PC-9 (cell line): Measurements from ENCODE around the gene NRP1. TPM values are rescaled to one million over a fixed set of nuclear protein-coding genes. Genes with fewer than 3 reads are reported as not detected.

Experiments used
- BruUV-seq: library from RNA; stranded (reverse); fragments of 400-500 nt; replicated peaks from 2 replicates; lab custom pipeline; 2021; lab: Mats Ljungman, UMichigan
- CTCF ChIA-PET: fragments of 300-600 bp; sonication (Branson Sonifier 250); formaldehyde crosslinking; loops from one replicate; lab custom pipeline; 2022; ENCODE audit warnings: antibody characterized with exemption; lab: Charles Lee
- POLR2A ChIA-PET: fragments of 300-600 bp; sonication (Branson Sonifier 250); formaldehyde crosslinking; loops from one replicate; lab custom pipeline; 2022; ENCODE audit warnings: antibody characterized with exemption; ENCODE audit not compliant: unreplicated experiment; lab: Charles Lee
- DNase-seq, 2 experiments: peaks; one replicate each; pipeline versions ENCODE4 v3.0.0 to v3.0.0-alpha.2; 2015 to 2022; ENCODE audit warnings: mixed read lengths in 1 of 2
- H2AFZ ChIP-seq: fragments of 200-600 bp; sonication (generic); 2 replicates; pipeline ENCODE4 v1.8.1; 2017; ENCODE audit warnings: antibody characterized with exemption
- H3F3A ChIP-seq: fragments of 200-600 bp; sonication (generic); 2 replicates; pipeline ENCODE4 v1.8.1; 2017; ENCODE audit warnings: antibody characterized with exemption, mild to moderate bottlenecking, low read depth; ENCODE audit not compliant: insufficient read depth
- H3K27ac ChIP-seq: fragments of 200-600 bp; sonication (generic); 2 replicates; pipeline ENCODE4 v1.6.1; 2016; ENCODE audit warnings: mixed run types
- H3K27me3 ChIP-seq: fragments of 200-600 bp; sonication (generic); 2 replicates; pipeline ENCODE4 v1.6.1; 2016; ENCODE audit warnings: low read depth, mixed run types; ENCODE audit not compliant: insufficient read depth
- H3K36me3 ChIP-seq: fragments of 200-600 bp; sonication (generic); 2 replicates; pipeline ENCODE4 v1.6.1; 2016; ENCODE audit warnings: low read depth, mixed run types
- H3K4me1 ChIP-seq: fragments of 200-600 bp; sonication (generic); replicated peaks from 2 replicates; pipeline ENCODE4 v1.6.1; 2016; ENCODE audit warnings: mixed run types; ENCODE audit not compliant: insufficient read depth
- H3K4me2 ChIP-seq: fragments of 200-600 bp; sonication (generic); 2 replicates; pipeline ENCODE4 v1.6.1; 2017; ENCODE audit warnings: mixed run types
- H3K4me3 ChIP-seq: fragments of 200-600 bp; sonication (generic); 2 replicates; pipeline ENCODE4 v1.6.1; 2016; ENCODE audit warnings: mixed run types
- H3K79me2 ChIP-seq: fragments of 200-600 bp; sonication (generic); 2 replicates; pipeline ENCODE4 v1.6.1; 2017; ENCODE audit warnings: low read depth, mixed run types
- H3K9me2 ChIP-seq: fragments of 200-600 bp; sonication (generic); 2 replicates; pipeline ENCODE4 v1.8.1; 2017; ENCODE audit warnings: mild to moderate bottlenecking; ENCODE audit not compliant: insufficient read depth
- H3K9me3 ChIP-seq: fragments of 200-600 bp; sonication (generic); 2 replicates; pipeline ENCODE4 v1.8.1; 2016; ENCODE audit warnings: low read depth; ENCODE audit not compliant: insufficient read depth
- H4K20me1 ChIP-seq: fragments of 200-600 bp; sonication (generic); 2 replicates; pipeline ENCODE4 v1.8.1; 2017; ENCODE audit not compliant: insufficient read depth
- CTCF ChIP-seq: fragments of 200-600 bp; sonication (generic); conservative IDR thresholded peaks from 2 replicates; pipeline ENCODE4 v1.6.1; 2017; ENCODE audit warnings: mixed run types, antibody characterized with exemption, mild to moderate bottlenecking, moderate library complexity
- EZH2 ChIP-seq: fragments of 200-600 bp; sonication (generic); IDR thresholded peaks from 2 replicates; pipeline ENCODE4 v1.8.0; 2017; ENCODE audit warnings: antibody characterized with exemption, low read depth
- intact Hi-C: fragments of 100-400 bp; cut with micrococcal nuclease; formaldehyde crosslinking; loops from one replicate; pipeline ENCODE4 v1.10.0; 2022; ENCODE audit not compliant: unreplicated experiment
- total RNA-seq: library from RNA; stranded (reverse); gene quantifications from 2 replicates; pipeline ENCODE4 v1.2.3, GENCODE V29; 2021

Gene NRP1
- total RNA-seq, 1 experiment from 2014 or later = 30.5 TPM

GRCh38 chr10:33277135-33277536, 57.3 kb downstream of the NRP1 start:
- H3K9me3 ChIP-seq = no peaks in the 10 kb centered on the region
- H3K27ac ChIP-seq = no peak overlapping the region
- H3F3A ChIP-seq = peaks cover 28% of the 10 kb centered on the region
- POLR2A ChIA-PET = interaction anchor here (0.6 kb wide), 1 partner anchor 1303 kb away, joined by 10 read pairs; no protein-coding TSS in a partner anchor
- peaks cover 41% of the 10 kb centered on the region for H3K79me2 ChIP-seq
- no peaks in the 10 kb centered on the region for H3K36me3 ChIP-seq
- no peaks in the 10 kb centered on the region for H3K27me3 ChIP-seq
- no peaks in the 10 kb centered on the region for H4K20me1 ChIP-seq
- DNase-seq = peak in 1 of 2 experiments; percentile 49
- H3K9me2 ChIP-seq = no peaks in the 10 kb centered on the region
- H3K4me1 ChIP-seq = peaks cover 25% of the 10 kb centered on the region
- no TSS peak for BruUV-seq
- no peak overlapping the region for H3K4me3 ChIP-seq
- no peak overlapping the region for H2AFZ ChIP-seq
- intact Hi-C loops = loop anchor here (10.0 kb wide), 1 partner anchor 142 kb away; no protein-coding TSS in a partner anchor
- TF ChIP-seq EZH2 (no peak), CTCF (no peak)
- no peak overlapping the region for H3K4me2 ChIP-seq
- CTCF ChIA-PET = no interaction called here

- CTCF ChIA-PET = no interaction called here
- POLR2A ChIA-PET = no interaction called here
- no TSS peak for BruUV-seq
Measured at GRCh38 chr10:33276282-33276923, 58.1 kb downstream of the NRP1 start.

More at GRCh38 chr10:33276282-33276923, 58.1 kb downstream of the NRP1 start:
- Histone ChIP-seq H3F3A (peaks cover 28% of the 10 kb centered on the region), H3K9me3 (no peaks in the 10 kb centered on the region), H4K20me1 (no peaks in the 10 kb centered on the region), H3K27me3 (no peaks in the 10 kb centered on the region), H3K4me3 (no peak overlapping the region), H3K4me1 (peaks cover 32% of the 10 kb centered on the region), H3K9me2 (no peaks in the 10 kb centered on the region), H3K36me3 (no peaks in the 10 kb centered on the region), H3K79me2 (peaks cover 45% of the 10 kb centered on the region), H3K4me2 (no peak overlapping the region), H3K27ac (peak overlapping the region; percentile 41), H2AFZ (no peak overlapping the region)
- intact Hi-C loops = loop anchor here (10.0 kb wide), 1 partner anchor 142 kb away; no protein-coding TSS in a partner anchor
- no peak for DNase-seq
- TF ChIP-seq CTCF (no peak), EZH2 (no peak)
